Measurements from ENCODE around the gene NUMB. TPM values are rescaled to one million over a fixed set of nuclear protein-coding genes. Genes with fewer than 3 reads are reported as not detected.

NUMB gene
- total and polyA plus RNA-seq, 2 of the 13 experiments (the other 11 are each of a cell fraction or from before 2014, with no cell fraction given) = 20.3 to 71.1 TPM

GRCh38 chr14:73383356-73383755, 75.0 kb downstream of the NUMB start:
- no peak overlapping the region for H3K4me2 ChIP-seq (ENCODE audit: low read depth, low read length)
- CTCF ChIA-PET (ENCODE audit: low intra/inter-chr PET ratio, low total read pairs) = no interaction called here

GRCh38 chr14:73381380-73382013, 76.8 kb downstream of the NUMB start:
- CTCF ChIA-PET (ENCODE audit: low intra/inter-chr PET ratio, low total read pairs) = no interaction called here
- TF ChIP-seq CC2D1A (CRISPR knock-in tag; IDR thresholded peaks at IDR 0.05) = no peak
- no peak for TF ChIP-seq JUNB (CRISPR knock-in tag; IDR thresholded peaks at IDR 0.05; ENCODE audit: borderline replicate concordance)
- no peak for TF ChIP-seq ZNF501 (CRISPR knock-in tag; IDR thresholded peaks at IDR 0.05)
- TF ChIP-seq ZNF282 (IDR thresholded peaks at IDR 0.05; ENCODE audit: partially characterized antibody) = no peak
- TF ChIP-seq ZNF619 (CRISPR knock-in tag; IDR thresholded peaks at IDR 0.05) = no peak
- no peak for TF ChIP-seq GLMP (CRISPR knock-in tag; IDR thresholded peaks at IDR 0.05; ENCODE audit: borderline replicate concordance)
- TF ChIP-seq EZH2 (conservative IDR thresholded peaks at IDR 0.05; ENCODE audit: low read depth, low read length) = no peak
- no peak for TF ChIP-seq ZNF784 (CRISPR knock-in tag; IDR thresholded peaks at IDR 0.05; ENCODE audit: borderline replicate concordance)
- no peak for TF ChIP-seq CREB1 (IDR thresholded peaks at IDR 0.05)
- no peak for TF ChIP-seq CREB1 (CRISPR knock-in tag; IDR thresholded peaks at IDR 0.05)
- no peak for TF ChIP-seq PTBP1 (IDR thresholded peaks at IDR 0.05; ENCODE audit: low read depth, low read length, poor library complexity, severe bottlenecking)
- TF ChIP-seq GLI4 (CRISPR knock-in tag; IDR thresholded peaks at IDR 0.05; ENCODE audit: borderline replicate concordance) = no peak
- TF ChIP-seq ETV6 (CRISPR knock-in tag; conservative IDR thresholded peaks at IDR 0.05) = no peak
- TF ChIP-seq HOXA9 (CRISPR knock-in tag; IDR thresholded peaks at IDR 0.05; ENCODE audit: borderline replicate concordance) = no peak
- TF ChIP-seq BCL3 (CRISPR knock-in tag; IDR thresholded peaks at IDR 0.05) = no peak

More at GRCh38 chr14:73383356-73383755, 75.0 kb downstream of the NUMB start:
- Histone ChIP-seq H4K20me1 (ENCODE audit: insufficient read depth, low read length) (no peaks in the 10 kb centered on the region), H3K4me3 (replicated peaks in 1 of 3; ENCODE audit: insufficient read depth in 1 of 3, low read depth in 2 of 3, low read length in 3 of 3) (no peak overlapping the region), H3K27me3 (ENCODE audit: control insufficient read depth in 1 of 2, insufficient read depth in 2 of 2, low read length in 2 of 2) (no peaks in the 10 kb centered on the region), H2AFZ (ENCODE audit: low read length) (no peak overlapping the region), H3K9ac (ENCODE audit: insufficient read depth, low read depth, low read length) (no peak overlapping the region), H3K79me2 (ENCODE audit: insufficient read depth, low read length) (no peaks in the 10 kb centered on the region), H3K9me3 (ENCODE audit: low read length) (no peaks in the 10 kb centered on the region), H3K27ac (ENCODE audit: extremely low read length, insufficient read depth, low read length) (no peak overlapping the region), H3K36me3 (replicated peaks in 1 of 2; ENCODE audit: control insufficient read depth in 1 of 2, insufficient read depth in 2 of 2, low read length in 2 of 2) (no peaks in the 10 kb centered on the region), H3K4me1 (ENCODE audit: insufficient read depth, low read length) (no peaks in the 10 kb centered on the region)
- POLR2A ChIA-PET = no interaction called here
- TF ChIP-seq TBL1XR1 (IDR thresholded peaks at IDR 0.05; ENCODE audit: borderline replicate concordance, low read length, partially characterized antibody) (no peak), JUND (CRISPR knock-in tag; IDR thresholded peaks at IDR 0.05) (no peak)
- in situ Hi-C loops (cut with HindIII; ENCODE audit: extremely low pct_ligation_motif_present, low pct_unique_long_range_greater_than_20kb) (no loop called here), intact Hi-C loops (cut with micrococcal nuclease; ENCODE audit: unreplicated experiment) (no loop called here)
- FAIRE-seq (no peak), ATAC-seq (no peak), DNase-seq (ENCODE audit: low spot score) (no peak)
- no TSS peak for BruUV-seq (replicated peaks)
- 94% methylated on average over 4 of the region's 4 CpGs for WGBS (ENCODE audit: low lambda C conversion rate)

More at GRCh38 chr14:73381380-73382013, 76.8 kb downstream of the NUMB start:
- H3K4me1 ChIP-seq (ENCODE audit: insufficient read depth, low read length) = no peaks in the 10 kb centered on the region
- H3K27me3 ChIP-seq (ENCODE audit: control insufficient read depth in 1 of 2, insufficient read depth in 2 of 2, low read length in 2 of 2) = no peaks in the 10 kb centered on the region
- H3K79me2 ChIP-seq (ENCODE audit: insufficient read depth, low read length) = peaks cover 2% of the 10 kb centered on the region
- H3K9me3 ChIP-seq (ENCODE audit: low read length) = no peaks in the 10 kb centered on the region
- no peak overlapping the region for H3K9ac ChIP-seq (ENCODE audit: insufficient read depth, low read depth, low read length)
- ATAC-seq = no peak
- H3K27ac ChIP-seq (ENCODE audit: extremely low read length, insufficient read depth, low read length) = no peak overlapping the region
- no peaks in the 10 kb centered on the region; a peak in 1 of 5 replicates for H3K36me3 ChIP-seq (replicated peaks in 1 of 2; ENCODE audit: control insufficient read depth in 1 of 2, insufficient read depth in 2 of 2, low read length in 2 of 2)
- H3K4me2 ChIP-seq (ENCODE audit: low read depth, low read length) = no peak overlapping the region
- WGBS (ENCODE audit: low lambda C conversion rate) = 95% methylated on average over 2 of the region's 2 CpGs
- no peaks in the 10 kb centered on the region for H4K20me1 ChIP-seq (ENCODE audit: insufficient read depth, low read length)
- H2AFZ ChIP-seq (ENCODE audit: low read length) = no peak overlapping the region
- POLR2A ChIA-PET = no interaction called here
- H3K4me3 ChIP-seq (replicated peaks in 1 of 3; ENCODE audit: insufficient read depth in 1 of 3, low read depth in 2 of 3, low read length in 3 of 3) = no peak overlapping the region
- in situ Hi-C loops (cut with HindIII; ENCODE audit: extremely low pct_ligation_motif_present, low pct_unique_long_range_greater_than_20kb) (no loop called here), intact Hi-C loops (cut with micrococcal nuclease; ENCODE audit: unreplicated experiment) (no loop called here)
- DNase-seq (ENCODE audit: low spot score) = no peak
- FAIRE-seq = no peak
- no TSS peak for BruUV-seq (replicated peaks)
